Measurements from ENCODE around the gene BPHL. TPM values are rescaled to one million over a fixed set of nuclear protein-coding genes. Genes with fewer than 3 reads are reported as not detected.
A peak's percentile ranks its signal among the peaks of the same experiment; 100 is the strongest.

The BPHL gene
- total RNA-seq, 1 donor from 2014 or later: 35.4 TPM

- Mint-ChIP-seq H3K36me3 (ENCODE audit: low read depth, unreplicated experiment) (peaks cover 42% of the 10 kb centered on the region), H3K4me3 (ENCODE audit: unreplicated experiment) (peak overlapping the region; percentile 42), H3K27me3 (ENCODE audit: unreplicated experiment) (peaks cover 5% of the 10 kb centered on the region), H3K27ac (ENCODE audit: unreplicated experiment) (no peak overlapping the region), H3K9me3 (ENCODE audit: unreplicated experiment) (no peaks in the 10 kb centered on the region), H3K4me1 (ENCODE audit: unreplicated experiment) (peaks cover 3% of the 10 kb centered on the region)
- DNase-seq (ENCODE audit: low spot score): no peak
- no peak for TF ChIP-seq CTCF (IDR thresholded peaks at IDR 0.05; ENCODE audit: unreplicated experiment)
Observed at GRCh38 chr6:3109761-3110160, 8.8 kb upstream of the BPHL start.

GRCh38 chr6:3114377-3114776 is 4.1 kb upstream of the BPHL start:
- DNase-seq (ENCODE audit: low spot score): no peak
- Mint-ChIP-seq H3K4me1 (ENCODE audit: unreplicated experiment) (peaks cover 11% of the 10 kb centered on the region), H3K36me3 (ENCODE audit: low read depth, unreplicated experiment) (peaks cover 20% of the 10 kb centered on the region), H3K9me3 (ENCODE audit: unreplicated experiment) (no peaks in the 10 kb centered on the region), H3K27me3 (ENCODE audit: unreplicated experiment) (no peaks in the 10 kb centered on the region), H3K4me3 (ENCODE audit: unreplicated experiment) (no peak overlapping the region), H3K27ac (ENCODE audit: unreplicated experiment) (no peak overlapping the region)
- TF ChIP-seq CTCF (IDR thresholded peaks at IDR 0.05; ENCODE audit: unreplicated experiment): no peak

GRCh38 chr6:3117912-3118352 is 579 bp upstream of the BPHL start:
- H3K36me3 Mint-ChIP-seq (ENCODE audit: low read depth, unreplicated experiment): peaks cover 8% of the 10 kb centered on the region
- peaks cover 13% of the 10 kb centered on the region for H3K4me1 Mint-ChIP-seq (ENCODE audit: unreplicated experiment)
- no peak overlapping the region for H3K27ac Mint-ChIP-seq (ENCODE audit: unreplicated experiment)
- no peak for TF ChIP-seq CTCF (IDR thresholded peaks at IDR 0.05; ENCODE audit: unreplicated experiment)
- H3K9me3 Mint-ChIP-seq (ENCODE audit: unreplicated experiment): no peaks in the 10 kb centered on the region
- DNase-seq (ENCODE audit: low spot score): no peak
- H3K4me3 Mint-ChIP-seq (ENCODE audit: unreplicated experiment): peak overlapping the region; percentile 88
- no peaks in the 10 kb centered on the region for H3K27me3 Mint-ChIP-seq (ENCODE audit: unreplicated experiment)

DNA sequence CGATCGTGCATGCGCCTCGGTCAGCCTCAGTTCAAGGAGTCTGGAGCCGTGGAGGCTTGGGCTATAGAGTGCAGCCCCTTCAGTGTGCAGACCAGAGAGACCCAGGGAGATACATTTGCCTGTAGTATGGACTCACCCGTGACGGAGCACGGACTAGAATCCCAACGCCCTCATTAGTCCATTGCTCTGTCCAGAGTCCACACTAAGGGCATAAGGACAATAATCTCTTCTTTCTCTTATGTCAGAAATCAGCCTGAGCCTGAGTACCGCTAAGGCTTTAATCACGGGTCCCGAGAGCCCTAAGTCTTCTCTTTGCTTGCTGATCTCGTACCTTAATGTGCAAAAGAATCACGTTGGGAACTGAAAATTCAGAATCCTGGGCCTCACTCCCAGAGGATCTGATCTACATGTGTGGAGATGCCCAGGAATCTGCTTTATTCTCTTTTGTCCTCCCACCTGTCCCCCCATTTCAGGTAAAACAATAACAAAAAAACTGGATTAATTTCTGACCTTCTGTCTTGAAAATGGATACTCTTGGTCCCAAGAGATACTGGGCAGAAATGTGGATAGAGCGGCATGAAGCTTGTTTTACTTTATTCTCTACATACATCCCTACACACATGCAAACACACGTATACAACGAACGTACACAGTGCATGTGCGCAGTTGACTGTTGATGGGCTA is 671 bp downstream of the BPHL start:
- peaks cover 10% of the 10 kb centered on the region for H3K4me1 Mint-ChIP-seq (ENCODE audit: unreplicated experiment)
- H3K4me3 Mint-ChIP-seq (ENCODE audit: unreplicated experiment): peak overlapping the region; percentile 88
- TF ChIP-seq CTCF (IDR thresholded peaks at IDR 0.05; ENCODE audit: unreplicated experiment): no peak
- H3K27me3 Mint-ChIP-seq (ENCODE audit: unreplicated experiment): no peaks in the 10 kb centered on the region
- H3K36me3 Mint-ChIP-seq (ENCODE audit: low read depth, unreplicated experiment): peaks cover 8% of the 10 kb centered on the region
- DNase-seq (ENCODE audit: low spot score): no peak
- no peaks in the 10 kb centered on the region for H3K9me3 Mint-ChIP-seq (ENCODE audit: unreplicated experiment)
- H3K27ac Mint-ChIP-seq (ENCODE audit: unreplicated experiment): no peak overlapping the region

DNA sequence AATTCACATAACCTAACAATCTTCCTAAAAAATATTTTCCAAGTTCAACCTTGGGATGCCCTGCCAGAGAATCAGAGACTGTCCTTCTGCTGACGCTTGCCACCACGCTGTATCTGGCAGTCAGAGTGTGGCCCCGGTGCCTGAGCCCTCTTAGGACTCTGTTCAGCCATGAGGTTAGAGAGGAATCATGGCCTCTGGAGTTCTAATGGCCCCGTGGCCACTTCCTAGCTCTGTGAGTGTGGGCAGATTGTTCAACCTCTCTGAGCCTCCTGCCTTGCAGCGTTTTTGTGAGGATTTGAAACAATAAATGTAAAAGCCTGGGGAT is 2.2 kb downstream of the BPHL start:
- peaks cover 3% of the 10 kb centered on the region for H3K36me3 Mint-ChIP-seq (ENCODE audit: low read depth, unreplicated experiment)
- no peaks in the 10 kb centered on the region for H3K9me3 Mint-ChIP-seq (ENCODE audit: unreplicated experiment)
- H3K27me3 Mint-ChIP-seq (ENCODE audit: unreplicated experiment): no peaks in the 10 kb centered on the region
- no peak overlapping the region for H3K27ac Mint-ChIP-seq (ENCODE audit: unreplicated experiment)
- H3K4me3 Mint-ChIP-seq (ENCODE audit: unreplicated experiment): no peak overlapping the region
- H3K4me1 Mint-ChIP-seq (ENCODE audit: unreplicated experiment): peaks cover 10% of the 10 kb centered on the region
- TF ChIP-seq CTCF (IDR thresholded peaks at IDR 0.05; ENCODE audit: unreplicated experiment): no peak
- no peak for DNase-seq (ENCODE audit: low spot score)
